C4-2B (cell line): ENCODE results near the gene LSM7.

Experiments
- ZFX ChIP-seq: fragments of 450-650 bp; IDR thresholded peaks from 2 replicates; pipeline ENCODE4 v1.6.1; 2017
- TF ChIP-seq, protein P1 (sequence below): fragments of 450-650 bp; conservative IDR thresholded peaks from 2 replicates; pipeline ENCODE4 v1.5.1; 2017; ENCODE audit warnings: mild to moderate bottlenecking

DNA sequence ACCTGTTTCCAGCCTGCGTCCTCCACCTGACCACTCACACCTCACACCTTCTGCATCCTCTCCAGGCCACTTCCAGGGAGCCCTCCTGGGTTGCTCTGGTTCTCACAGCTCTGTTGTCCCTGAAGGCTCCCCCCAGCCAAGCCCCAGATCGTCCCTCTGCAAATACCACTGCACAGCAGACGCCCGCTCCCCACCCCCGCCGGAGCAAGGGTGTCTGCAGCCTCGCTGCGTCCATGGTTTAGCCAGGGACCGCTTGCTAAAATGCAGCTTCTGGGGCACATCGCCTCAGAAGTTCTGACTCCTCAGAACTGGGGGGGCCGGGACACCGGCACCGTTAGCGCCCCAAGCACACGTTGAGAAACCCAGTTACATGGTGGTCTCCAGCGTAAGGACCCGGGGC is 21.4 kb downstream of the LSM7 start:
- TF ChIP-seq, protein P1, sequence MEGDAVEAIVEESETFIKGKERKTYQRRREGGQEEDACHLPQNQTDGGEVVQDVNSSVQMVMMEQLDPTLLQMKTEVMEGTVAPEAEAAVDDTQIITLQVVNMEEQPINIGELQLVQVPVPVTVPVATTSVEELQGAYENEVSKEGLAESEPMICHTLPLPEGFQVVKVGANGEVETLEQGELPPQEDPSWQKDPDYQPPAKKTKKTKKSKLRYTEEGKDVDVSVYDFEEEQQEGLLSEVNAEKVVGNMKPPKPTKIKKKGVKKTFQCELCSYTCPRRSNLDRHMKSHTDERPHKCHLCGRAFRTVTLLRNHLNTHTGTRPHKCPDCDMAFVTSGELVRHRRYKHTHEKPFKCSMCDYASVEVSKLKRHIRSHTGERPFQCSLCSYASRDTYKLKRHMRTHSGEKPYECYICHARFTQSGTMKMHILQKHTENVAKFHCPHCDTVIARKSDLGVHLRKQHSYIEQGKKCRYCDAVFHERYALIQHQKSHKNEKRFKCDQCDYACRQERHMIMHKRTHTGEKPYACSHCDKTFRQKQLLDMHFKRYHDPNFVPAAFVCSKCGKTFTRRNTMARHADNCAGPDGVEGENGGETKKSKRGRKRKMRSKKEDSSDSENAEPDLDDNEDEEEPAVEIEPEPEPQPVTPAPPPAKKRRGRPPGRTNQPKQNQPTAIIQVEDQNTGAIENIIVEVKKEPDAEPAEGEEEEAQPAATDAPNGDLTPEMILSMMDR, result no peak
- no peak for TF ChIP-seq ZFX
